HG02759 (cell line): ENCODE results near the gene SSR4.

ENCODE experiments used
- ATAC-seq: cut with Tn5 transposase; IDR thresholded peaks from one replicate; pipeline ENCODE4 v1.9.1; 2021; ENCODE audit warnings: mild to moderate bottlenecking, moderate library complexity; ENCODE audit not compliant: unreplicated experiment

The SSR4 gene

DNA sequence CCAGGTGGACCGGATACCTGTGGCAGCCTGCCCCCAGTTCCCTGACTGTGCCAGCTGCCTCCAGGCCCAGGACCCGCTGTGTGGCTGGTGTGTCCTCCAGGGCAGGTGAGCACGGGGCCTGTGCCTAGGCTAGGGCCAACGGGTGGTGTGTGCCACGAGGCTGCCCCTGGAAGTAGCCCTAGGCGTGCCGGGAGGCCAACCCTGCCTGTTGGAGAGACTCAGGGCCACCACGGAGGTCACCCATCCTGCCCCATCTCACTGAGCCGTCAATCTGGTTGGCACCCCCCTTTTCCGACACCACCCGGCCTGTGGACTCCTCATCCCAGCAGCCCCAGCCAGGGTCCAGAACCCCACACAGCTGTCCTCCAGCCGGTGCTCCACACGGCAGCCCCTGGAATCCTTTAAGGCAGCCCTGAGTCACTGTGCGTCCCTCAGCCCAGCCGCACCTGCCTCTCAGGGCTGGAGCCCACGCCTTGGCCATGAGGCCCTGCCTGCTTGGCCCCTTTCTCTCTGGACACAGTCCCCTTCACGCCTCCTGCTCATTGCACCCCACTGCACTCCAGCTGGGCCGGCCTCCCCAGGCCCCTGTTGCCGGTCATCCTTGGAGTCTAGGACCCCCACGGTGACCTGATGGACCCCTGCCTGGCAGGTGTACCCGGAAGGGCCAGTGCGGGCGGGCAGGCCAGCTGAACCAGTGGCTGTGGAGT lies 25.2 kb upstream of the SSR4 start:
- ATAC-seq = no peak

DNA sequence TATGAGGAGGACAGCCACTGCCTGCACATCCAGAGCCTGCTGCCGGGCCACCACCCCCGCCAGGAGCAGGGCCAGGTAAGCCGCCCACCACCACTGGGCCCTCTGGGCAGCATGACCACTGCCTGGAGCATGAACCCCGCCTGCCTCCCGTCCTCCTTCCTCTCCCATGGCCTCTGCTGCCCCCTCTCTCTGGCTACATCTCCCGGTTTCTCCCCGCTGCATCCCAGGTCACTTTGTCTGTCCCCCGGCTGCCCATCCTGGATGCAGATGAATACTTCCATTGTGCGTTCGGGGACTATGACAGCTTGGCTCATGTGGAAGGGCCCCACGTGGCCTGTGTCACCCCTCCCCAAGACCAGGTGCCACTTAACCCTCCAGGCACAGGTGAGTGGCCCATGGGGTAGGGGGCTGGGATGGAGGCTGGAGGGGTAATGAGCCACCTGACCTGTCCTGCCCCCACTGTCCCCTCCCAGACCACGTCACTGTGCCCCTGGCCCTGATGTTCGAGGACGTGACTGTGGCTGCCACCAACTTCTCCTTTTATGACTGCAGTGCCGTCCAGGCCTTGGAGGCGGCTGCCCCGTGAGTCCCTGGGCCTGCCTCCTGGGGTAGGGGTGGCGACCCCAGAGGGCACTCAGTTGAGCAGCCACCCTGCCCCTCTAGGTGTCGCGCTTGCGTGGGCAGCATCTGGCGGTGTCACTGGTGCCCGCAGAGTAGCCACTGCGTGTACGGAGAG lies 24.4 kb upstream of the SSR4 start:
- no peak for ATAC-seq

DNA sequence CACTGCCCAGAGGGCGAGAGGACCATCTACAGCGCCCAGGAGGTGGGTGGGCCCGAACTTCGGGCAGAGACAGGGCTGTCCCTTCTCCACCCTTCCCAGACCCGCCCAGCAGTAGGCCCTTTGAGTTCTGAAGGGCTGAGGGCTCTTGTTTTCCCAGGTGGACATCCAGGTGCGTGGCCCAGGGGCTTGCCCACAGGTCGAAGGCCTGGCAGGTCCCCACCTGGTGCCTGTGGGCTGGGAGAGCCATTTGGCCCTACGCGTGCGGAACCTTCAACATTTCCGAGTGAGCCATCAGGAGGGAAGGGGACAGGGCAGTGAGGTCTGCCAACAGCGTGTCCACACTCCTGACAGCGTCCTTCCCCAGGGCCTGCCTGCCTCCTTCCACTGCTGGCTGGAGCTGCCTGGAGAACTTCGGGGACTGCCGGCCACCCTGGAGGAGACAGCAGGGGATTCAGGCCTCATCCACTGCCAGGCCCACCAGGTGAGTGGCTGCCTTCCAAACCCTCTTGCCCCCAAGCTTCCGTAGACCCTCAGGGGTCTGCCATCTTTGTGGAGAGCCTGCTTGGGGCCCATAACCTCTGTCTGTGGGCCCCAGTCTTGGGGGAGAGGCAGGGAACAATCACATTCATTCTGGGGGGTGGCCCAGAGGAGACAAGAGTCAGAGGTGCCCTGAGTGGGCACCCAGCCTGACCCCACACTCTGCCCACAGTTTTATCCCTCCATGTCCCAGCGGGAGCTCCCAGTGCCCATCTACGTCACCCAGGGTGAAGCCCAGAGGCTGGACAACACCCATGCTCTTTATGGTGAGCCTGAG lies 23.7 kb upstream of the SSR4 start:
- ATAC-seq = no peak

DNA sequence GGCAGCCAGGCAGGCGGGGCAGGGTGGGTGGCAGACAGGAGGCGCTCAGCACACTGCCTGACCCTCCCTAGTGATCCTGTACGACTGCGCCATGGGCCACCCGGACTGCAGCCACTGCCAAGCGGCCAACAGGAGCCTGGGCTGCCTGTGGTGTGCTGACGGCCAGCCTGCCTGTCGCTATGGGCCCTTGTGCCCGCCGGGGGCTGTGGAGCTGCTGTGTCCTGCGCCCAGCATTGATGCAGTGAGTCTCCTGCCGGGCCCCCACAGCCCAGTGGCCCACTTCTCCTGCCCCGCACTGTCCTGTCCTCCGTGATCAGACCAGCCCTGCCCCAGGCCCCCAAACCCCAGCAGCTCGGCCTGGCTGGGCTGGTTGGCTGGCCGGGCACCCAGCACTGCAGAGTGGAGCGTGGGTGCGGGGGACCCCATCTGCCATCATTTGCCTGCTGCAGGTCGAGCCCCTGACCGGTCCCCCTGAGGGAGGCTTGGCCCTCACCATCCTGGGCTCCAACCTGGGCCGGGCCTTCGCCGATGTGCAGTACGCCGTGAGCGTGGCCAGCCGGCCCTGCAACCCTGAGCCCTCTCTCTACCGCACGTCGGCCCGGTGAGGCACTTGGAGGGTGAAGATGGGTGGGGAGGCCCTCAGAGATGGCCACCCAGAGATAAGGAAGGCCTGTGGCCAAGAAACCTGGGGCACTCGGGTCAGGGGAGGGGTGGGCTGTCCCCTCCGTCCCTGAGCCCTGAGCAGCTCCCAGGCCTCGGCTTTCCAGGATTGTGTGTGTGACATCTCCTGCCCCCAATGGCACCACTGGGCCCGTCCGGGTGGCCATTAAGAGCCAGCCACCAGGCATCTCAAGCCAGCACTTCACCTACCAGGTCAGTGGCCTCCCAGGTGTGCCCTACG lies 22.8 kb upstream of the SSR4 start:
- ATAC-seq = no peak

DNA sequence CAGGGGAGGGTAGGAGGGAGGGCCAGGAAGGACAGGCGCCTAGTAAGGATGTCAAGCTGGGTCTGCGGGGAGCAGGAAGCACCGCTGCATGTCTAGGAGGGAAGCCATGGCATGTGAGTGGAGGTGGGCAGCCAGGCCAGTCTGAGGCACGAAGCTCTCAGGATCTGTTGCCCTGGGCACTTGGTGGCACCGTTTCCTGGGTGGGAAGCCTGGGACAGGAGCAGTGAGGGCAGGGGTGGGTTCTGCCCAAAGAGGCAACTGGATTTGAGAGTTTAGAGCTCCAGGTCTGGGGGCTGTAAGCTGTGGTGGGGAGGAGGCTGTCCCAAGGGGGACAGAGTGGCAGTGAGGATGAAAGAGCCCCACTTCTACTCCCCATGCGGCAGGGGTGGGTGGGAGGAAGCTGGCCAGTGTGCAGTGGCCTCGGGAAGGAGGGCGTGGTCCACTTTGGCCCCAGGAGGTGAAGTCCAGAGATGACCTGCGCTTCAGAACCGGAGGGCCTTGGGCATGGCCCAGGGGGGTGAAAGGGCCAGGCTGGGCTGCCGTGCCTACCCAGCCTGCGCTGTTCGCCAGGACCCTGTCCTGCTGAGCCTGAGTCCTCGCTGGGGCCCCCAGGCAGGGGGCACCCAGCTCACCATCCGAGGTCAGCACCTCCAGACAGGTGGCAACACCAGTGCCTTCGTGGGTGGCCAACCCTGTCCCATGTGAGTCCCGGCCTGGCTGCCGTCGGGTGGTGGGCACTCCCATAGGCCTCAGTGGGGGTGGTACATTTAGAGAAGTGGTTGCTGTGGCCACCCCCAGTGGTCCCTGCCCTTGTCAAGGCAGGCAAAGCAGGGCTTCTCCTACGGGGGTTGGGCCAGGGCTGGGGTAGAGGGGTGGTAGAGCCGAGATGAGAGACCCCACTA lies 21.9 kb upstream of the SSR4 start:
- no peak for ATAC-seq

DNA sequence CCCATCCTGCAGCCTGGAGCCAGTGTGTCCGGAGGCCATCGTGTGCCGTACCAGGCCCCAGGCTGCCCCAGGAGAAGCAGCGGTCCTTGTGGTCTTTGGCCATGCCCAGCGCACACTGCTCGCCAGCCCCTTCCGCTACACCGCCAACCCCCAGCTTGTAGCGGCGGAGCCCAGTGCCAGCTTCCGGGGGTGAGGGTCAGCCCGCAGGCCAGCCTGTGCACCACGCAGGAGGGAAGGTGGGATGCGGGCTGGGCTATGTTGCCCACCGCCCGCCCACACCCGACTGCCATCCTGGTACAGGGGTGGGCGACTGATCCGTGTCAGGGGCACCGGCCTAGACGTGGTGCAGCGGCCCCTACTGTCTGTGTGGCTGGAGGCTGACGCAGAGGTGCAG lies 21.3 kb upstream of the SSR4 start:
- ATAC-seq = no peak

DNA sequence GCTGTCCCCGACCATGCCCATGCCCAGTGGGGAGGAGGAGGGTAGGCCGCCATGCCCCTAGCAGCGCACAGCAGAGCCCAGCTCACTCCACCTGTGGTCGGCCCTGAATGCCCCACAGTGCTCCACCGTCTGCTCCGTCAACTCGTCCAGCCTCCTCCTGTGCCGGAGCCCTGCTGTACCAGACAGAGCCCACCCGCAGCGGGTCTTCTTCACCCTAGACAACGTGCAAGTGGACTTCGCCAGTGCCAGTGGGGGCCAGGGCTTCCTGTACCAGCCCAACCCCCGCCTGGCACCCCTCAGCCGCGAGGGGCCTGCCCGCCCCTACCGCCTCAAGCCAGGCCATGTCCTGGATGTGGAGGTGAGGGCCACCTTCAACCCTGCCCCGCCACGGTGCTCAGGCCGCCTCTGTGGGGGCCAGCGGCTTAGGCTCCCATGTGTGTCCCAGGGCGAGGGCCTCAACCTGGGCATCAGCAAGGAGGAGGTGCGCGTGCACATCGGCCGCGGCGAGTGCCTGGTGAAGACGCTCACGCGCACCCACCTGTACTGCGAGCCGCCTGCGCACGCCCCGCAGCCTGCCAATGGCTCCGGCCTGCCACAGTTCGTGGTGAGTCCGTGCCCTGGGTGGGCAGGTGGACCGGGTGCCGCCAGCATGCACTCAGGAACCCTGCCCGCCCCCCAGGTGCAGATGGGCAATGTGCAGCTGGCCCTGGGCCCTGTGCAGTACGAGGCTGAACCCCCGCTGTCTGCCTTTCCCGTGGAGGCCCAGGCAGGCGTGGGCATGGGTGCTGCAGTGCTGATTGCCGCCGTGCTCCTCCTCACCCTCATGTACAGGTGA lies 20.5 kb upstream of the SSR4 start:
- ATAC-seq = no peak

DNA sequence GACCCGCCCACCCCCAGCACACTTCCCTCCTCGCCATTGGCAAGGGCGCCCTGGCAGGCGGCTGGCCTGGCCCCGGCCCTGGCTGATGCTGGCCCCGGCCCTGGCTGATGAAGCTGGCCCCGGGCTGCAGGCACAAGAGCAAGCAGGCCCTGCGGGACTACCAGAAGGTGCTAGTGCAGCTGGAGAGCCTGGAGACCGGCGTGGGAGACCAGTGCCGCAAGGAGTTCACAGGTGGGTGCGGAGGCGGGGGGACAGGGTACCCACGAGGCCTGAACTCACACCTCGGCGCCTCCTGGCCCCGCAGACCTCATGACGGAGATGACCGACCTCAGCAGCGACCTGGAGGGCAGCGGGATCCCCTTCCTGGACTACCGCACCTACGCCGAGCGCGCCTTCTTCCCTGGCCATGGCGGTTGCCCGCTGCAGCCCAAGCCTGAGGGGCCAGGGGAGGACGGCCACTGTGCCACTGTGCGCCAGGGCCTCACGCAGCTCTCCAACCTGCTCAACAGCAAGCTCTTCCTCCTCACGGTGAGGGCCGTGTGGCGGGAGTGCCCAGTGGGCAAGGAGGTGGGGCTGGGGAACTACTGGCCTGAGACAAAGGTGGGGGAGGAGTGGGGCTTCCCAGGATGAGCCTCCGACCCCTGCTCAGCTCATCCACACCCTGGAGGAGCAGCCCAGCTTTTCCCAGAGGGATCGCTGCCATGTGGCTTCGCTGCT lies 19.7 kb upstream of the SSR4 start:
- ATAC-seq = no peak

DNA sequence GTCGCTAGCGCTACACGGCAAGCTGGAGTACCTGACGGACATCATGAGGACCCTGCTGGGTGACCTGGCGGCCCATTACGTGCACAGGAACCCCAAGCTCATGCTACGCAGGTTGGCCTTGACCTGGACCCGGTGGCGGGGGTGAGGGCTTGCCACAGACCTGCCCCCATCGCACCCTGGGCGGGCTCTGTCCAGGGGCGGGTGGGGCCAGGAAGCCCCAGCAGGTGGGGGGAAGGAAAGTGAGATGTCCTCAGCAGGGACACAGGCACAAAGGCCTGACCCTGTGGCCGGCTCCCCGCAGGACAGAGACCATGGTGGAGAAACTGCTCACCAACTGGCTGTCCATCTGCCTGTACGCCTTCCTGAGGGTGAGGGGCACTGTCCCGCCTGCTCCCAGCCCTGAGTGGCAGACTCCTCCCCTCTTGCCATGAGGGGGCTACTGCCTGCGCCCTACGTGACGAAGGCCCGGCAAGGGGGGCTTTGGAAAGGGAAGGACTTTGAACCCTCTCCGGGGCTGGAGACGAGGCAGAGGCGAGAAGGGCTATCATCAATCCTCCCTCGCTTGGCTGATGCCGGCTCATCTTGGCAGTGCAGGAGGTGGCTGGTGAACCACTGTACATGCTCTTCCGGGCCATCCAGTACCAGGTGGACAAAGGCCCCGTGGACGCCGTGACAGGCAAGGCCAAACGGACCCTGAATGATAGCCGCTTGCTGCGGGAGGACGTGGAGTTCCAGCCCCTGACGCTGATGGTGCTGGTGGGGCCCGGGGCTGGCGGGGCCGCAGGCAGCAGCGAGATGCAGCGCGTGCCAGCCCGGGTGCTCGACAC lies 19.0 kb upstream of the SSR4 start:
- ATAC-seq = no peak

DNA sequence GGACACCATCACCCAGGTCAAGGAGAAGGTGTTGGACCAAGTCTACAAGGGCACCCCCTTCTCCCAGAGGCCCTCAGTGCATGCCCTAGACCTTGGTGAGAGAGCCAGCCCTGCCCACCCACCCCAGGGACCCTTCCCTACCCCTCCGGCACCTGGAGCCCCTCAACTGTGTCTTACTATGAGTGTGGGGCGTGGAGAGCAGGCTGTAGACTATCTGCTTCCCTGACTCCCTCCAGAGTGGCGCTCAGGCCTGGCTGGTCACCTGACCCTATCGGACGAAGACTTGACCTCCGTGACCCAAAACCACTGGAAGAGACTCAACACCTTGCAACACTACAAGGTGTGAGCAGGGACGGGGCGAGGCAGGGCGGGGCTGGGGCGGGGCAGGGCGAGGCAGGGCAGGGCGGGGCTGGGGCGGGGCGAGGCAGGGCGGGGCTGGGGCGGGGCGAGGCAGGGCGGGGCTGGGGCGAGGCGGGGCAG lies 18.3 kb upstream of the SSR4 start:
- no peak for ATAC-seq

DNA sequence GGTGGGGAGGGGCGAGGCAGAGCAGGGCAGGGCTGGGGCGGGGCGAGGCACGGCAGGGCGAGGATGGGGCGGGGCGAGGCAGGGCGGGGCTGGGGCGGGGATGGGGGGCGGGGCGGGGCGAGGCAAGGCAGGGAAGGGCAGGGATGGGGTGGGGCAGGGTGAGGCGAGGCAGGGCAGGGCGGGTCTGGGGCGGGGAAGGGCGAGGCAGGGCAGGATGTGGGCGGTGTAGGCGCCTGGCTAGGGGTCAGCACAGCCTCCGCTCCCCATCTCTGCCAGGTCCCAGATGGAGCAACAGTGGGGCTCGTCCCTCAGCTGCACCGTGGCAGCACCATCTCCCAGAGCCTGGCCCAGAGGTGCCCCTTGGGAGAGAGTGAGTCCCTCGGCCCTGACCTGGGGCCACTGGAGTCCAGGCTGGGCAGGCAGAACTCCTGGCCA lies 17.8 kb upstream of the SSR4 start:
- ATAC-seq = no peak

DNA sequence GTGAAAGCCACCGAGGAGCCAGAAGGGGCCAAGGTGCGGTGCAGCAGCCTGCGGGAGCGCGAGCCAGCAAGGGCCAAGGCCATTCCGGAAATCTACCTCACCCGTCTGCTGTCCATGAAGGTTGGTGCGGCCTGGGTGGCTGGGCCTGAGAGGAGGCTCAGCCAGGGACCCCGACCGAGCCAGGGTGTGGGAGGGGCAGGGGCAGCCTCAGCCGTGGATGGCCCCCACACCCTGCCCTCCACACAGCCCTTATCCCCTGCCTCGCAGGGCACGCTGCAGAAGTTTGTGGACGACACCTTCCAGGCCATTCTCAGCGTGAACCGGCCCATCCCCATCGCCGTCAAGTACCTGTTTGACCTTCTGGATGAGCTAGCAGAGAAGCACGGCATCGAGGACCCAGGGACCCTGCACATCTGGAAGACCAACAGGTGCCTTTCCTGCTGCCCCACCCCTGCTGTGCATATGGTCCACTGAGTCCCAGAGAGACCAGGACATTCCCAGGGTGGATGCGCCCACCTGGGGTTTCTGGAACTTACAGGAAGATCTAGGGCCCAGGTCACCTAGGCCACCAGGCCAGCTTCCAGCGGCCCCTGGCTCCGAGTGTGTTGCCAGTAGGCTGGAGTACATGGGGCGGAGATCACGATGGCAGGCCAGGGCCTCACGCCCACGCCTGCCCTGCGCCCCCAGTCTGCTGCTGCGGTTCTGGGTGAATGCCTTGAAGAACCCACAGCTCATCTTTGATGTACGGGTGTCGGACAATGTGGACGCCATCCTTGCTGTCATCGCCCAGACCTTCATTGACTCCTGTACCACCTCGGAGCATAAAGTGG lies 17.0 kb upstream of the SSR4 start:
- ATAC-seq = no peak

DNA sequence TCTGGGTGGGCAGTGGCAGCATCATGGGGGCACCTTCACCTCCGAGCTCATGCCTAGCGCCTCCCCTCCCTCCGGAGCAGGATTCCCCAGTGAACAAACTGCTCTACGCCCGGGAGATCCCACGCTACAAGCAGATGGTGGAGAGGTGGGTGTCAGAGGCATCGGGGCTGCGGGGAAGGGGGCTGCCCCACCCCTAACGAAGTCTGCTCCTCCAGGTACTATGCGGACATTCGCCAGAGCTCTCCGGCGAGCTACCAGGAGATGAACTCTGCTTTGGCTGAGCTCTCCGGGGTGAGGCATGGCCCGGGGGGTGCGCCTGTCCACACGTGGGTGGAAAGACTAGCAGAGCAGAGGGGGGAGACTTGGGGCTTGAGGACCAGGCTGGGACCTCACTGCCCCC lies 16.3 kb upstream of the SSR4 start:
- ATAC-seq = no peak

DNA sequence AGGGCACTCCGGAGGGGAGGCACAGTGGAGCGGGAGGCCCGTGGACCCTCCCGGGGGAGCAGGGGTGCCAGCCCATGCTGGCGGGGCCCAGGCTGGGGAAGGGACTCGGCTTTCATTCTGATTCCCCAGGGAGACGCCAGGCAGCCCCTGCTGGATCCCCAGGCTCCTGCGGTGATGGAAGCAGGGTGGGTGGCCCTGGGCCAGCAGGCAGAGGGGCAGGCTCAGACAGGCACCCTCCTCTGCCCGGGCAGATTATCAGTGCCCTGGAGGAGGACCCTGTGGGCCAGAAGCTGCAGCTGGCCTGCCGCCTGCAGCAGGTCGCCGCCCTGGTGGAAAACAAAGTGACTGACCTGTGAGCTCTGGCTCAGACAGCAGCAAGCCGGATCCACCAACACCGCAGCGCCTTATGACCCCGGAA lies 15.8 kb upstream of the SSR4 start:
- ATAC-seq = no peak

DNA sequence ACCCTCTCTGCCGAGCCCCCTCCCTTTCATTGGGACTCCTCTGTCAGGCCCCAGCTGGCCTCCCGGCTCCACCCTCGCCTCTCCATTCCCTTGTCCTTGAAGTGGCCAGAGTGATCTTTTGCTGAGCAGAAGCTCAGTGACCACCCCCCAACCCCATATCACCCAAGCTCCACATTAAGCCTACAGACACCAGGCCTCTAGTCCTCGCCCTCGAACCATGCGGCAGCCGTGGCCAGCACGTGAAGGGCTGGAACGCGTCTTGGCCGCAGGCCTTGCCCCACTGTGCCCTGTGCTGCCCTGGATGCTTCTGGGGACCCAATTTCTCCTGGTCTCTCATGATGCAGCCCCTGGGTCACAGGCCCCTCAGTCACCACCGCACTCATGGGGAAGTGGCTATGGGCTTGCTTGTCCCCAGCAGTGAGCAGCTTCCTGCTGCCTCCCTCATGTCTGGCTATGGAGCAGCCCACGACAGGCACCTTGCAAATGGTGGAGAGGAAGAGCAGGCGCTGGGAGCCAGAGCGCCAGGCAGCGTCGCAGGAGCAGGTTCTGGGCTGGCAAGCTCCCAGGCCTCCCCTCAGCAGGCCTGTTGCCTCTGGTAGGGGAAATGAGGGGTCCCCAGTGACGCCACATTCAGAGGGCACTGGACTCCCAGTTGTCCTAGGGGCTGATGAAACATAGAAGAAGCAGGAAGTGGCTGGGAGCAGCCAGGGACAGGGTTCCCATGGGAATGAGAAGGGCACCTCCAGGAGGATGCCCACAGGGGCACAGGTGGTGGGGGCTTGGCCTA lies 14.4 kb upstream of the SSR4 start:
- ATAC-seq = no peak
